HG02840 (cell line): ENCODE measurements around the gene NXN.
"Not testable (repeated sequence)": the region's sequence is repeated elsewhere in the genome, so short reads cannot be mapped to it uniquely, and the experiment has no call there.

ENCODE experiments used
- ATAC-seq: cut with Tn5 transposase; IDR thresholded peaks from one replicate; pipeline ENCODE4 v1.9.1; 2021; ENCODE audit warnings: mild to moderate bottlenecking, moderate library complexity, moderate number of reproducible peaks; ENCODE audit not compliant: unreplicated experiment, low FRiP score

Gene NXN

DNA sequence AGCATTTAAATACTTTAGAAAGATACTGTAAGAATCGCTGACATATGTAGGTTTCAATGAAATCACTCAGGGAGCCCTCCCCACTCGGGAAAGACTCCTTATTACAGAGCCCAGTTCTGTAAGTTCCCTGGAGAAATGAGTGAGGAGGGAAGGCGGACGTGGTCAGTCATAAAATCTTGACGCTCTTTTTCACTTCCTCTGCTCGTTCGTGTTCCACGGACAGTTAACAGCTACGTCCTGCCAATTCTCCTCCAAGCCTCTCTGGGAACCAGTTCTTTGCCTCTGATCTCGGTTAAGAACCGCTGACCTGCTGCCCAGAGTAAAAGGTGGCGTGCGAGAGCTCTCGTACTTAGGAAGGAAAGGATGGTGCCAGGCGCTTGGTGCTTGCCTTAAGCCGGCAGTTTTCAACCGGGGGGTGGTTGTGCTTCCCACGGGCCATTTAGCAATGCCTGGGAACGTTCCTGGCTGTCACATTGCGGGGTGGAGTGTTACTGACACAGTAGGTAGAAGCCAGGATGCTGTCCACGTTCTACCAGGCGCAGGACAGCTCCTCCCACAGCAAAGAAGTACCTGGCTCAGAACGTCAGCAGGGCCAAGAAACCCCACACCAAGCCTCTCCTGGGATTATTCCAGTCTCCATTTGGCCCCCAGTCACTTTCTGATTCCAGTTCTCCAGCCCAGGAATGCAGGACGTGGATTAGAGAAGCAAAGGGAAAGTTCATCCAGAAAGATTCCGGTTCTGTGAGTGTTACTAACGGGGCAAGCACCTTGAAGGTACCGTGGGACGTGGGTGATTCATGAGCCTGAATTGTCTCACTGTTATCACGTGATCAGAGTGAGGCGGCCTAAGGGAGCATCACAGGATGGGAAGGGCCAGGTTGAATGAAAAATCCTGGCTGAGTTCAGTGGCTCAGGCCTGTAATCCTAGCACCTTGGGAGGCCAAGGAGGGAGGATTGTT, 109.7 kb downstream of the NXN start:
- no peak for ATAC-seq

GRCh38 chr17:869086-869485, 110.5 kb downstream of the NXN start:
- no peak for ATAC-seq

DNA sequence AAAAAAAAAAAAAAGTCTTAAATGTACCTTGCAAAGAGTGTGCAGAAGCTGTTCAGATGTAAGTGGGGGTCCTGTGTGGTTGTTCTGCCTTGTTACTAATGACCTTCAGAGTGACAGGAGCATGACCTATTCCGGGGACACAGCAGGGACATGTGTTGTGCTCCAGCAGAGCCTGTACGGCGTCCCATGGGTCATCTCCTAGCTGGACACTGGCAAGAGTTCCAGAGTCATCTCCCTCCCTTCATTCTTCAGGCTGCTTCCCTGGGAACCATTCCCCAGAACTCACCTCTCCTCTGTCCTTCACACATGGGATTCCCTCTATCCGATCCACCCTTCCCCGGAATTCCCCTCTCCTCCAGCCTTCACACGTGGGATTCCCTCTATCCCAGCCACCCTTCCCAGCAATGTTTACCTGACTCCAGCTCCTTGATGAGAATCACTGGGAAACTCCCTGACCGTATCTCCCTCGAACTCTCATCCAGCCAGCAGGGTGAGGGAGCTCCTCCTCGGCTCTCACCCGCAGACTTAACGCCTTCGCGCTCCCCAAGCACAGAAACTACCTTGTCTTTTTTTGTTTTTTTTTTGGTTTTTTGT, 111.6 kb downstream of the NXN start:
- ATAC-seq, result no peak

GRCh38 chr17:867238-867637, 112.3 kb downstream of the NXN start:
- not testable (repeated sequence) for ATAC-seq

- ATAC-seq, result no peak
Observed at GRCh38 chr17:866568-867103, 112.9 kb downstream of the NXN start.

DNA sequence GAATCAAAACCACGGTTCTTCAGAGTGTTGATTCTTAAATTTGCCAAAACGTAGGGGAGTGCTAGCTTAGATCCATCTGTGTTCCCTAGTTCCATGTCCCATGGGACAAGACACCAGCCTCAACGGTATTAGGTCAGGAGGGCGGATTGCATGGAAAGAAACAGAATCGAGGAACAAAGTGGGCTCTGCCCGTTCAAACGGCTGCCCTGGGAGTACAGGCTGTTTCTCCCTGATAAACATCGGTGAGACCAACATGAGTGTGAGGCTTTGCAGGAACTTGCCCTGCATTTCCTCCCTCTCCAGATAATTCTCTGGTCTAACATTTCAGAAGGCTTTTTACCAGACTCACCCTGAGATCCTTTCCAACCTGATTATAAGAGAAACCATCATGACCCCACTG, 115.3 kb downstream of the NXN start:
- no peak for ATAC-seq

DNA sequence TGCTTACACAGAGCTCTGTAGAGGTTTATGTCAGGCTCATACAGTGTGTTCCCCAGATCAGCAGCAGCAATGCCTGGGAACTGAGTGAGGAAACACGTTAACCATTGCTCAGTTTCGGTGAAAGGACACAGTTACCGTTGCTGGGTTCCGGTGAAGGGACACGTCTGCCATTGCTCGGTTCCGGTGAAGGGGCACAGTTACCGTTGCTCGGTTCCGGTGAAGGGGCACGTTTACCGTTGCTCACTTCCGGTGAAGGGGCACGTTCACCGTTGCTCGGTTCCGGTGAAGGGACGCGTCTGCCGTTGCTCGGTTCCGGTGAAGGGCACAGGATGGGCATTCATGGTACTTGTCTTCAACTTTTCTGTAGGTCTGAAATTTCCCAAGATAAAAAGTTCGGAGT, 115.7 kb downstream of the NXN start:
- no peak for ATAC-seq

GRCh38 chr17:862582-862981, 117.0 kb downstream of the NXN start:
- no peak for ATAC-seq

GRCh38 chr17:861364-861763, 118.2 kb downstream of the NXN start:
- no peak for ATAC-seq

DNA sequence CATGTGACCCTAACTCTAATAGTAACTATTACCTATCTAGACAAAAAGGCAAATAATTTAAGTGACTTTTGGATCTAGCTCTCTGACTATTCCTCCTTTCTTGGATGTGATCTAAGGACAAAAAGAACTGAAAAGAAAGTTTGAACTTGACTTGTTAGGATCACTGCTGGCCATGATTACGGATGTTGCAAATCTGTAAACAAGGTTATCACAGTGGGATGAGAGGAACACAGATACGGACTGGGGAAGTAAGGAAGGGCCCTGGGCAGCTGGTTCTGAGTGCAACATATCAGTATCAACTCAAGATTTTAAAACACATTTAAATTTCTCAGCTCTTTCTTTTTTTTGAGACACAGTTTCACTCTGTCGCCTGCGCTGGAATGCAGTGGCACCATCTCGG, 118.8 kb downstream of the NXN start:
- ATAC-seq, result no peak

DNA sequence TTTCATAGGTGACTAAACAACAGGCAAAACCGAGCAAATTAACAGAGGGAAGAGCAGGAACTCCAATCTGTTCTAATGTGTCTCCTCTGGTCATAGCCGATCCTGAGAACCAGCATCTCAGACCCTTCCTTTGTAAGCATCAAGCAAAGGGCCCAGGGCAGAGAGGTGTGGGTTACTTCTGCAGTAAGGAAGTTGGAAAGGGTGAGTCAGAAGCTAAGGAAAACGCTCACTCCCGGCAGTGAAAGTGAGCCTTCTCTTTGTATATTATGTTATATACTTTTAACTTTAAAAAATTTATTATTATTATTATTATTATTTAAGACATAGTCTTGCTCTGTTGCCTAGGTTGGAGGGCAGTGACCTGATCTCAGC, 119.8 kb downstream of the NXN start:
- no peak for ATAC-seq

DNA sequence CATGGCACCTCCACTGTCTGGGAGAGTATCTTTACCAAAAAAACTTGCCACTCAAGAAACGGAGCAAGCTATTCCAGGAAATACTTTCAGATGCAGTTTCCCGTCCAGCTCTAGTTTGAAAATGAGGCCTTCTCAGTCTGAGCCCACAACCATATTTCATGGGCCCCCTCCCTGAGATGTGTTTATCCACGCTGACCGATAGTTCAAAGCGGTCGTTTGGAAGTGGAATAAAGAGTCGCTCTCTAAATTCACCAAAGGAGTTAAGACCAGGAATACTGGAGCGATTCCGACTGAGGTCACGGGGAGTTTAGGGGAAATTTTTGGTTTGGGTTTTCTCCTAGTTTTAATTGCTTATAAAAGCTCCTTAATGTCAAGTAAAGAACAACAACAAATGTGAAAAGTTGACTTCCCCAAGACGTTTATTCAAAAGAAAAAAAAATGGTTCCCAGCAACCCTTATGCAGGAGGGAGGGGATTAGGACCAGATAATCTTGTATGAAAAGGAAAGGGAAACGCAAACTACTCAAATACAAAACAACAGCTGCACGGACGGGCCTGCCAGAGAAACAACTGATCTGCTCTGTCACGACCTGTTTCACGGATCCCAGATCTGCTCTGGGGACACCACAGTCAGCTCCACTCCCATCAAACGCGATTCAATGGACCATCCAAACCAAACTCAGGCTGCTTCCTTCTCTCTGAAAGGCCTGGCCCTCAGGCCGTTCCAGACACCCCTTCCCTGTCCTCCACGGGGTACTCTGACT, 120.3 kb downstream of the NXN start:
- ATAC-seq, result no peak

DNA sequence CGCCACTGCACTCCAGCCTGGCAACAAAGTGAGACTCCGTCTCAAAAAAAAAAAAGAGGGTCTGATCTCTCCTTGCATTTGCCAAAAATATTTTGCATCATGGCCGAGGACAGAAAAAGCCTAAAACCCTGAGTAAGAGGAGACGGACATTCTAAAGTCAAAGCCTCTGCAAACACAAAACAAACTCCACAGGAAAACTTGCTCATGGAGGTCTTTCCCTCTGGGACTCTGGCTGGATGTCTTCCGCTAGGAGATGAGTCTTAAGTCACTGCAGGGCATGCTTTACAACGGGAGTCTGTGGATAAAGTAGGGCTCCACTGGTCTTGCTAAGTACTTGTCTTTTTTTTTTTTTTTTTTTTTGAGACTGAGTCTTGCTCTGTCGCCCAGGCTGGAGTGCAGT, 123.4 kb downstream of the NXN start:
- ATAC-seq, result no peak

DNA sequence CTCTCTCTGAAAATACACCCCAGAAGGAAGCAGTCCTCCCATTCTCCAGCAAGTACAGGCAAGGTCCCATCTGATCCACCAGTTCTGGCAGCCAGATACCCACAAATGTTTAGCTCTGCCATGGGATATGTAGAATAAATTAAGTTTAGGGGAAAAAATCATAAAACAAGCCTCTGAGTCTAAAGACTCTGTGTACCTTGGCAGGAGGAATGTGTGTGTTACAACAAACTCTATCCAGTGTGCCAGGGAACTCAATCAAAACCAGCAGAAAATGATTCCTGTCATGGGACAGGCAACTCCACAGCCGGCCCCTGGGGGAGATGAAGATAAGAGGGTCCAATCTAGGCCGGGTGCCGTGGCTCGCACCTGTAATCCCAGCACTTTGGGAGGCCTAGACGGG, 124.0 kb downstream of the NXN start:
- ATAC-seq, result no peak

DNA sequence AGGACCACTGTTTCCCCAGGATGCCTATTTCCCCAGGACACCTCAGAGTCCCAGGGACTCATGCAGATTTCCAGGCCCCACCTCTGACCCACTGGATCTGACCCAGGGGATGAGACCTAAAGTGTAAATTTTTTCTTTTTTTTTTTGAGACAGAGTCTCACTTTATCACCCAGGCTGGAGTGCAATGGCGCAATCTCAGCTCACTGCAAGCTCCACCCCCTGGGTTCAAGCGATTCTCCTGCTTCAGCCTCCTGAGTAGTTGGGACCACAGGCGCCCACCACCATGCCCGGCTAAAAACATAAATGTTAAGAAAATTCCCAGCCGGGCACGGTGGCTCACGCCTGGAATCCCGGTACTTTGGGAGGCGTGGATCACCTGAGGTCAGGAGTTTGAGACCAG, 126.7 kb downstream of the NXN start:
- ATAC-seq, result not testable (repeated sequence)

DNA sequence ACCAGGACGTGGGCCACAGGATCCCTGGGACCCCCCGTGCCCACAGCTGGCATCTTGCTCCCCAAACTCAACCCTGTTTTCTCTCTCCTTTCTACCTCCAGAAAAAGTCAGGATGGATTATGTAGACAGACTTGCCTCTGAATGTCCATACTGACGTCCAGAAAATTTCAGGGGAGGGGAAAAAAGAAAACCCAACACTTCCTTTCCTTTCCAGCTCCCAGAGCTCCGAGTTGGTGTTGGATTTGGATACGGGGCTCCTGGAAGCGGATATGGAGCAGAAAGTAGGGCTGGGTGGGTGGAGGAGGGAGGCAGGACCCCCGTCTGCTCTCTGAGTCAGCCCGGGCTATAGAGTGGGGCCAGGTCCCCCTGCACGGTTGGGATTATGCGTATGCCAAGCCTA, 127.2 kb downstream of the NXN start:
- no peak for ATAC-seq

DNA sequence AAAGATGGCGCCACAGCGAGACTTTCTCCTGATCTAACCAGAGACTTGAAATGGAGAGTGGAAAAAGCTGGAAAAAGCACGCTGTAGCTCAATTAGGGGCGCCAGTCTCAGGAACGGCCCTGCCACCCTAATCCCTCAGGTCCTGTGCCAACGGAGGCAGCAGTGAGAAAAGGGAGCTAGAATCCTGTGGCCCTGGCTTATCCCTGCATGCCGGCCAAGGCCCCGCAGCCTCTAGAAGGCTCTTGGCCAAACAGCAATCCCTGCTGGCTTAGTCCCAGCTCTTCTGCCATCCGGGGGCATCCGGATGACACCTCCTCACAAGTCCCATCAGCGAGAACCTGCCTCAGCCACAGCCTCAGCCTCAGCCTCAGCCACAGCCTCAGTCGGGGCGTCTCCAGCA, 127.7 kb downstream of the NXN start:
- no peak for ATAC-seq

DNA sequence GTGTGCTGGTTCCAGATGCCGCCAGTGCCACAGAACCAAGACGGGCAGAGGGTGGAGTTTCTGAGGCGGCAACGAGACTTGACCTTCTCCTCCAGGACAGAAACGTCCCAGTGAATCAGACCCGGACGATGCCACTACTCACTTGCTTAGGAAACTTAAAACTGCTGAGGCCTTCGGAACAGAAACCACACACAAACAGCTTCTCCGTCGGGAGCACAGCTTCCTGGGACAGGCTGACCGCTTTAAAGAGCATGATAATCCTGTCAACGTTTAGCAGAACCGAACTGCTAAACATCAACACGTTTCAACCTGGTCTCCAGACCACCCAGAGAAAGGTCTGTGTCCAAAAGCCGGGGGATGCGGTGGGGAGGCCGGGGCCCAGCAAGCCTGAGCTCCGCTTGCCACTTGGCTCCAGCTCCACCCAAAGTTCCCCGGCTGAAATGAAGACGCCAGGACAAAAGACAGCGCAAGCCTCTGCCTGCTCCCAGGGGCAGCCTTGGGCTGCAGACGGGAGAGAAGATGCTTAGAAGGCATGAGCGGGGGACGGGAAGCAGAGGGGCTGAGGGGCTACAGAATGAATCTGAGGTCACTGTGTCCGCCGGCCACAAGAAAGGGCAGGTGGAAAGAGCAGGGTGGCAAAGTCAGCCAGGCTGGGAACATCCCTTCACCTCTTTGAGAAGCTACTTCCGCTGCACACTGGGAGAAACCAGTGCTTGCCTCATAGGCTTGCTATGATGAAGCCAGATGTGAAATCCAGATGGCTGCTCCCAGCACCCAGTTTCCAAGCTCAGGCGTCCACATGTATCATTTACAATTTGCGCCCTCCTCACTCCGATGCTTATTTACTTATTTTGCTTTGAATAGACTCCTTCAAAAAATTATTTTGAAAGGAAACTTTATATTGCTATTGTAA, 128.5 kb downstream of the NXN start:
- ATAC-seq, result no peak

GRCh38 chr17:850086-850850, 129.3 kb downstream of the NXN start:
- no peak for ATAC-seq
